Neural progenitor cell (in vitro differentiated cells): ENCODE data around the gene TLL2. TPM values are rescaled to one million over a fixed set of nuclear protein-coding genes. Genes with fewer than 3 reads are reported as not detected.

Experiments
- DNase-seq: peaks from one replicate; pipeline ENCODE4 v3.0.0-alpha.2; 2016; ENCODE audit warnings: low spot score
- H2AFZ ChIP-seq: fragments of 200-600 bp; sonication (generic); replicated peaks from 2 replicates; pipeline ENCODE4 v1.6.1; 2016; ENCODE audit warnings: antibody characterized with exemption
- H3F3A ChIP-seq: fragments of 200-600 bp; sonication (generic); 2 replicates; pipeline ENCODE4 v1.6.1; 2016; ENCODE audit warnings: antibody characterized with exemption, low read depth
- H3K27ac ChIP-seq: fragments of 200-600 bp; sonication (generic); 2 replicates; pipeline ENCODE4 v1.5.1; 2016; ENCODE audit warnings: mild to moderate bottlenecking
- H3K27me3 ChIP-seq: fragments of 200-600 bp; sonication (generic); 2 replicates; pipeline ENCODE4 v1.6.1; 2016; ENCODE audit warnings: mild to moderate bottlenecking, moderate library complexity
- H3K36me3 ChIP-seq: fragments of 200-600 bp; sonication (generic); 2 replicates; pipeline ENCODE4 v1.5.1; 2016
- H3K4me1 ChIP-seq: fragments of 200-600 bp; sonication (generic); 2 replicates; pipeline ENCODE4 v1.6.1; 2016; ENCODE audit warnings: mixed run types
- H3K4me2 ChIP-seq: fragments of 200-600 bp; sonication (generic); 2 replicates; pipeline ENCODE4 v1.6.1; 2016
- H3K4me3 ChIP-seq: fragments of 200-600 bp; sonication (generic); 2 replicates; pipeline ENCODE4 v1.5.1; 2016
- H3K79me2 ChIP-seq: fragments of 200-600 bp; sonication (generic); 2 replicates; pipeline ENCODE4 v1.6.1; 2016; ENCODE audit warnings: low read depth
- H3K9ac ChIP-seq: fragments of 200-600 bp; sonication (generic); 2 replicates; pipeline ENCODE4 v1.6.1; 2016
- H3K9me3 ChIP-seq: fragments of 200-600 bp; sonication (generic); 2 replicates; pipeline ENCODE4 v1.5.1; 2016; ENCODE audit warnings: low read depth
- H4K20me1 ChIP-seq: fragments of 200-600 bp; sonication (generic); 2 replicates; pipeline ENCODE4 v1.6.1; 2016; ENCODE audit warnings: low read depth
- H3K27ac Mint-ChIP-seq: 3 replicates; pipeline ENCODE4 v1.8.0; 2021; ENCODE audit warnings: mixed read lengths
- H3K27me3 Mint-ChIP-seq: 2 replicates; pipeline ENCODE4 v1.8.0; 2022; ENCODE audit warnings: low read depth, mild to moderate bottlenecking, inconsistent platforms, moderate library complexity, mixed read lengths; ENCODE audit not compliant: insufficient read depth
- H3K36me3 Mint-ChIP-seq: 3 replicates; pipeline ENCODE4 v1.8.0; 2021; ENCODE audit warnings: mixed read lengths
- H3K4me1 Mint-ChIP-seq: 3 replicates; pipeline ENCODE4 v1.8.0; 2021; ENCODE audit warnings: mixed read lengths
- H3K4me3 Mint-ChIP-seq: 3 replicates; pipeline ENCODE4 v1.8.0; 2021; ENCODE audit warnings: mild to moderate bottlenecking, moderate library complexity, mixed read lengths
- H3K9me3 Mint-ChIP-seq: 3 replicates; pipeline ENCODE4 v1.8.0; 2020; ENCODE audit warnings: mixed read lengths
- CTCF ChIP-seq: fragments of 200-600 bp; sonication (generic); IDR thresholded peaks from 2 replicates; pipeline ENCODE4 v1.5.1; 2017; ENCODE audit warnings: antibody characterized with exemption, mild to moderate bottlenecking
- EZH2 ChIP-seq: fragments of 200-600 bp; sonication (generic); IDR thresholded peaks from 2 replicates; pipeline ENCODE4 v1.6.1; 2017; ENCODE audit warnings: antibody characterized with exemption, mild to moderate bottlenecking, moderate library complexity
- EZH2phosphoT487 ChIP-seq: fragments of 200-600 bp; sonication (generic); IDR thresholded peaks from 2 replicates; pipeline ENCODE4 v1.6.1; 2017; ENCODE audit warnings: antibody characterized with exemption
- total RNA-seq: library from RNA; depleted of rRNA; stranded (reverse); fragments of >200 nt; gene quantifications from 2 replicates; pipeline ENCODE4 v1.2.3, GENCODE V29; 2015; ENCODE audit warnings: low replicate concordance

Gene TLL2
- total RNA-seq, 1 donor from 2014 or later = 0.22 TPM

- Mint-ChIP-seq H3K36me3 (no peaks in the 10 kb centered on the region), H3K4me1 (peaks cover 22% of the 10 kb centered on the region), H3K4me3 (no peak overlapping the region), H3K9me3 (peaks cover 10% of the 10 kb centered on the region), H3K27me3 (peaks cover 9% of the 10 kb centered on the region), H3K27ac (no peak overlapping the region)
- H4K20me1 ChIP-seq = no peaks in the 10 kb centered on the region
- peak; percentile 85 for DNase-seq
- H3K79me2 ChIP-seq = no peaks in the 10 kb centered on the region
- peaks cover 53% of the 10 kb centered on the region for H3F3A ChIP-seq
- peaks cover 1% of the 10 kb centered on the region for H3K36me3 ChIP-seq
- H3K9ac ChIP-seq = no peak overlapping the region
- H3K9me3 ChIP-seq = peaks cover 6% of the 10 kb centered on the region
- H3K27ac ChIP-seq = peak overlapping the region; percentile 81
- TF ChIP-seq CTCF (no peak), EZH2phosphoT487 (no peak), EZH2 (no peak)
- peak overlapping the region; percentile 9 for H3K4me3 ChIP-seq
- peaks cover 12% of the 10 kb centered on the region for H3K27me3 ChIP-seq
- H2AFZ ChIP-seq = no peak overlapping the region
- H3K4me2 ChIP-seq = peak overlapping the region; percentile 61
- peaks cover 50% of the 10 kb centered on the region for H3K4me1 ChIP-seq
Measured at GRCh38 chr10:96341219-96342182, 172.2 kb downstream of the TLL2 start.

GRCh38 chr10:96339956-96340904, 173.5 kb downstream of the TLL2 start:
- Mint-ChIP-seq H3K4me3 (no peak overlapping the region), H3K4me1 (peaks cover 16% of the 10 kb centered on the region), H3K27ac (no peak overlapping the region), H3K27me3 (peaks cover 5% of the 10 kb centered on the region), H3K36me3 (no peaks in the 10 kb centered on the region), H3K9me3 (peaks cover 6% of the 10 kb centered on the region)
- Histone ChIP-seq H3F3A (peaks cover 43% of the 10 kb centered on the region), H3K4me3 (no peak overlapping the region), H3K36me3 (no peaks in the 10 kb centered on the region), H3K9me3 (no peaks in the 10 kb centered on the region), H2AFZ (no peak overlapping the region), H3K79me2 (no peaks in the 10 kb centered on the region), H3K27me3 (peaks cover 12% of the 10 kb centered on the region), H4K20me1 (no peaks in the 10 kb centered on the region), H3K4me1 (peaks cover 46% of the 10 kb centered on the region), H3K27ac (peak overlapping the region; percentile 81), H3K4me2 (peak overlapping the region; percentile 61), H3K9ac (no peak overlapping the region)
- peak; percentile 80 for DNase-seq
- TF ChIP-seq EZH2phosphoT487 (no peak), CTCF (peak; percentile 84), EZH2 (no peak)

- TF ChIP-seq EZH2 (no peak), EZH2phosphoT487 (no peak), CTCF (no peak)
- Histone ChIP-seq H3K9ac (no peak overlapping the region), H3K4me3 (no peak overlapping the region), H3K4me1 (peaks cover 41% of the 10 kb centered on the region), H3K27ac (no peak overlapping the region), H4K20me1 (no peaks in the 10 kb centered on the region), H3K36me3 (no peaks in the 10 kb centered on the region), H3F3A (peaks cover 38% of the 10 kb centered on the region), H3K4me2 (peak overlapping the region; percentile 72), H2AFZ (peak overlapping the region; percentile 92), H3K27me3 (peaks cover 7% of the 10 kb centered on the region), H3K9me3 (no peaks in the 10 kb centered on the region), H3K79me2 (no peaks in the 10 kb centered on the region)
- no peak overlapping the region for H3K27ac Mint-ChIP-seq
- peaks cover 5% of the 10 kb centered on the region for H3K27me3 Mint-ChIP-seq
- peaks cover 2% of the 10 kb centered on the region for H3K9me3 Mint-ChIP-seq
- no peak overlapping the region for H3K4me3 Mint-ChIP-seq
- no peaks in the 10 kb centered on the region for H3K36me3 Mint-ChIP-seq
- DNase-seq = no peak
- peaks cover 11% of the 10 kb centered on the region for H3K4me1 Mint-ChIP-seq
Measured at GRCh38 chr10:96339383-96339782, 174.3 kb downstream of the TLL2 start.
